Epidermal melanocyte (primary cell): ENCODE measurements around the gene LCE1A.
A peak's percentile ranks its signal among the peaks of the same experiment; 100 is the strongest.

ENCODE experiments used
- DNase-seq: peaks from one replicate; pipeline ENCODE4 v3.0.0; 2011; ENCODE audit warnings: low spot score; ENCODE audit not compliant: insufficient read length

LCE1A gene

DNA sequence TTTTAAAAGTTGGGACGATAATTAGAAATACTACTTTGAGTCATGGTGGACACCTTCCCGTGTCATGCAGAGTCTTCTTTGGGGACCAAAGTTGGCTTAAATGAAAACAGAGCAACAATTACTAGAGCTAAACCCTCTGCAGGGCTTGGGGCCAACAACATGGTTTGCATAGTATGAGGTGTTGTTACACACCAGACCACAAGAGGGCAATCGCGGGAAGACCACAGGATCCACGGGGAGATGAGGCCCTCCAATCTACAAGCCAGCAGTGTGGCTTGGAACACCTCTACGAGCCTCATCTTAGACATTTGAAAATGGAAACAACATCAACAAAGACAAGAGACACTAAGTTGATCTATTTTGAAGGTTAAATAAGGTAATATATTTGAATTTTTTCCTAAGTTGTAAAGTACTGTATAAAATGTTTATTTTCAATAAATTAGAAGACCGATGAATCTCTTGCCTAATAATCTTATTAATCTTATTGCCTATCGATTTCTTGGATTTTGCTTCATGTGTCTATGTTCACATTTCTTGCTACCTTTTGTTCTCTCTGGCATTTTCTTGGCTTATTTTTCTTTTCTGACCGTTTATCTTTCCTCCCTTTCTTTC is 42.6 kb downstream of the LCE1A start:
- peak; percentile 62 for DNase-seq

DNA sequence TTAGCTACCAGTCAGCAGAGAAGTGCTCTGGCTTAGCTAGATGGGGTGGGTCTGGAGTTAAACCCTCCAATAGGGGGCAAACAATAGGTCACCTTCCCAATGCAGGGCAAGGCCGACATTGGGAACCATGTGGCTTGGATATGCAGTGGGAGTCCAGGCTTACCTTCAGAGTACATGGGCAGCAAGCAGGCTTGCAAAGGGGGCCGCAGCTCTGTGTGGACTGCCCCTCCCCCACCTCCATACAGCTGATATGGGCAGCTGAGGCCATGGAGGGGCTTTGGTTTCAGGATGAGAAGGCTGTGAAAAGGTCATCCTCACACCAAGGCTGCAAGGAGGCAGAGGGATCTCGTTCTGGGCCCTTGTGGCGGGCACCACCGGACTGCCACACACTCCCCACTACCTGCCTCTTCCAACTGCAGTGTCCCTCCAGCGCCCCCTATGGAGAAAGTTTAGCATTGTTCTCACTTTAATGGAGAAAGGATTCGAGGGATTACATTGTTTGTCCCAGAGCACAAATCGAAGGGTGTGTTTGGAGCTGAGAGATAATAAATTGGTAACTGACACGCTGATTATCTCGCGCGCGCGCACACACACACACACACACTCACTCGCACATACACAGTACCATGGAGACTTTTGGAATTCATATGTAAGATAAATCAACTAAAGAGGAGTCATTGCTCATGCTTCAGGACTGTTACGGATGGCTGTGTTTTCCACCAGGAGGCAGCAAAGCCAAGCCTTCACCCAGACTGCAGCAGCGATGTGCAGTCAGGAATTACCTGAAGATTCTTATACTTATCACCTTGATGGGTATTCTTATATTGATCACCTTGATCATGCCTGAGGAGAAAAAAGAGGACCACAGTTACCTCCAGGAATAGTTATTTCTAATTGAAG is 43.8 kb downstream of the LCE1A start:
- DNase-seq = no peak

DNA sequence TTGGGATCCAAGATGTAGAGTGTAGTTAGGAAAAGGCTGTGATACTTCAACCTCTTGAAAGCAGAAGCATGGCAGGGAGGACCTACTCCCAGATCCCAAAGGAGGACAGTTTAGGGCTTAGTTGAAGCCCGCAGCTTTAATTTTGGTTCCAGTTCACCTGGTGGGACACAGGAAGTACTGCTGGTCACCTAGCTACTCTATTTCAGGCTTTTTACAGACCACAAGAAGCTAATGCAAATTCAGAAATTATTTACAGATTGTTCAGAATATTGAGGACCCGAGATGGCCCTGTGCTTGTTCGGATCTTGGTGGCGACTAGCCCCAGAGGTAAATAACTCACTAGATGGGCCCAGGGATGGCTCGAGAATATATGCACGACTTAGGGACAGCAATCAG is 44.5 kb downstream of the LCE1A start:
- DNase-seq = no peak

DNA sequence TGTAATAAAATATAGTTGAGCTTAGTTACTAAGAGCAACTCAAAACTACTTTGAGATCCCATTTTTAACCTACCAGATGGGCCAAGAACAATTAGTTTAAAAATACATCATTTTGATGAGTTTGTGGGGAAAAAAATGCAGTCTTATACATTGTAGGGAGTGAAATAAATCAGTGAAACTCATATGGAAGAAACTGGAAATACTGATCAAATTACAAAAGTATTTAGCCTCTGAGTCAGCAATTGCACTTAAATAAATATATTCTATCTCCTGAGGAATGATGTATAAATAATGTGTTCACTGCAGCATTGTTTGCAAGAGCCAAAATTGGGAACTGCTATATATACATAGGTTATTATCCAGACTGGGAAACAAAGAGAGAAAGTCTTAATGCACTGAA is 46.2 kb downstream of the LCE1A start:
- no peak for DNase-seq

DNA sequence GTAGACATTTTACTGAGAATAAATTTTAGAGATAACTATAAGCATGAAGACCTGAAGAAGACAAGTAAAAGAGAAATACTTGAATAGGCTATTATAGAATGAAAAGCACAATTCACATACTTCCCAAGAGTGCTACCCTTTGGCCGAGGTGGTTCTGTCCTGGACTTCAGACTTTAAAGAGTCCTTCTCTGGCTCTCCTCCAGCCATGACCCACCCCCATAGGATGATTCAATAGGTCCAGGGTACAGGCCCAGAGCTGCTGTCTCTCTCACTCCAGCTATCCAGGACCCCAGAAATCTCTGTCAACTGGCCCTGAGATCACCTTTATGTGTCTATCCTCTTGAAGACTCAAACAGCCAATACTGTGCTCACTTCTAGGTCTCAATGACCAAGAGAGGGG is 49.6 kb downstream of the LCE1A start:
- no peak for DNase-seq
